ENCODE measurements around the gene CYP21A2.
"Not testable (repeated sequence)": the region's sequence is repeated elsewhere in the genome, so short reads cannot be mapped to it uniquely, and the experiment has no call there.

DNA sequence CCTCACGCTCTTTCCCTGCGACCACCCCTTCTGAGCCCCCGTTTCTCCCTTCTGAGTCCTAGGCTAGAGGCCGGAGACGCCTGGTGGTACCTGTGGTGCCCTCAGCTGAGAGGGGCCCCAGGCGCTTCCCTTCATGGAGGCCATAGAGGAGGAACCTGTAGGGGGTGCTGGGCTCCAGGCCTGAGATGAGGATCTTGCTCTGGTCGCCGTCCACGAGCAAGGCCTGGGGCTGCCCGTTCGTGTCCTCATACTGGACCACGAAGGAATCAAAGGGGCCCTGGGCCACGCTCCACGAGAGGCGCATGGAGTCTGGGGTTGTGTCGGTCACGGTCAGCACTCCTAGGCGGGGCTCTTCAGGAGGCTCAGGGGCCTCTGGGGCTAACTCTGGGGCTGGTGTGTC lies 6.7 kb downstream of the CYP21A2 start:
- TF ChIP-seq, protein P1, sequence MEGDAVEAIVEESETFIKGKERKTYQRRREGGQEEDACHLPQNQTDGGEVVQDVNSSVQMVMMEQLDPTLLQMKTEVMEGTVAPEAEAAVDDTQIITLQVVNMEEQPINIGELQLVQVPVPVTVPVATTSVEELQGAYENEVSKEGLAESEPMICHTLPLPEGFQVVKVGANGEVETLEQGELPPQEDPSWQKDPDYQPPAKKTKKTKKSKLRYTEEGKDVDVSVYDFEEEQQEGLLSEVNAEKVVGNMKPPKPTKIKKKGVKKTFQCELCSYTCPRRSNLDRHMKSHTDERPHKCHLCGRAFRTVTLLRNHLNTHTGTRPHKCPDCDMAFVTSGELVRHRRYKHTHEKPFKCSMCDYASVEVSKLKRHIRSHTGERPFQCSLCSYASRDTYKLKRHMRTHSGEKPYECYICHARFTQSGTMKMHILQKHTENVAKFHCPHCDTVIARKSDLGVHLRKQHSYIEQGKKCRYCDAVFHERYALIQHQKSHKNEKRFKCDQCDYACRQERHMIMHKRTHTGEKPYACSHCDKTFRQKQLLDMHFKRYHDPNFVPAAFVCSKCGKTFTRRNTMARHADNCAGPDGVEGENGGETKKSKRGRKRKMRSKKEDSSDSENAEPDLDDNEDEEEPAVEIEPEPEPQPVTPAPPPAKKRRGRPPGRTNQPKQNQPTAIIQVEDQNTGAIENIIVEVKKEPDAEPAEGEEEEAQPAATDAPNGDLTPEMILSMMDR (IDR thresholded peaks at IDR 0.05; ENCODE audit: low read depth, low read length) = not testable (repeated sequence)
- TF ChIP-seq POLR2A (IDR thresholded peaks at IDR 0.05; ENCODE audit: extremely low read depth, insufficient read length) = not testable (repeated sequence)
